Limb (tissue), 2 donors: ENCODE data around the gene SEMA4D.
A peak's percentile ranks its signal among the peaks of the same experiment; 100 is the strongest.

Experiments
- DNase-seq, 2 donors: peaks; one replicate each; pipeline ENCODE4 v3.0.0-alpha.2; 2016; ENCODE audit errors: extremely low spot score in 2 of 2

The SEMA4D gene, protein sequence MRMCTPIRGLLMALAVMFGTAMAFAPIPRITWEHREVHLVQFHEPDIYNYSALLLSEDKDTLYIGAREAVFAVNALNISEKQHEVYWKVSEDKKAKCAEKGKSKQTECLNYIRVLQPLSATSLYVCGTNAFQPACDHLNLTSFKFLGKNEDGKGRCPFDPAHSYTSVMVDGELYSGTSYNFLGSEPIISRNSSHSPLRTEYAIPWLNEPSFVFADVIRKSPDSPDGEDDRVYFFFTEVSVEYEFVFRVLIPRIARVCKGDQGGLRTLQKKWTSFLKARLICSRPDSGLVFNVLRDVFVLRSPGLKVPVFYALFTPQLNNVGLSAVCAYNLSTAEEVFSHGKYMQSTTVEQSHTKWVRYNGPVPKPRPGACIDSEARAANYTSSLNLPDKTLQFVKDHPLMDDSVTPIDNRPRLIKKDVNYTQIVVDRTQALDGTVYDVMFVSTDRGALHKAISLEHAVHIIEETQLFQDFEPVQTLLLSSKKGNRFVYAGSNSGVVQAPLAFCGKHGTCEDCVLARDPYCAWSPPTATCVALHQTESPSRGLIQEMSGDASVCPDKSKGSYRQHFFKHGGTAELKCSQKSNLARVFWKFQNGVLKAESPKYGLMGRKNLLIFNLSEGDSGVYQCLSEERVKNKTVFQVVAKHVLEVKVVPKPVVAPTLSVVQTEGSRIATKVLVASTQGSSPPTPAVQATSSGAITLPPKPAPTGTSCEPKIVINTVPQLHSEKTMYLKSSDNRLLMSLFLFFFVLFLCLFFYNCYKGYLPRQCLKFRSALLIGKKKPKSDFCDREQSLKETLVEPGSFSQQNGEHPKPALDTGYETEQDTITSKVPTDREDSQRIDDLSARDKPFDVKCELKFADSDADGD

DNA sequence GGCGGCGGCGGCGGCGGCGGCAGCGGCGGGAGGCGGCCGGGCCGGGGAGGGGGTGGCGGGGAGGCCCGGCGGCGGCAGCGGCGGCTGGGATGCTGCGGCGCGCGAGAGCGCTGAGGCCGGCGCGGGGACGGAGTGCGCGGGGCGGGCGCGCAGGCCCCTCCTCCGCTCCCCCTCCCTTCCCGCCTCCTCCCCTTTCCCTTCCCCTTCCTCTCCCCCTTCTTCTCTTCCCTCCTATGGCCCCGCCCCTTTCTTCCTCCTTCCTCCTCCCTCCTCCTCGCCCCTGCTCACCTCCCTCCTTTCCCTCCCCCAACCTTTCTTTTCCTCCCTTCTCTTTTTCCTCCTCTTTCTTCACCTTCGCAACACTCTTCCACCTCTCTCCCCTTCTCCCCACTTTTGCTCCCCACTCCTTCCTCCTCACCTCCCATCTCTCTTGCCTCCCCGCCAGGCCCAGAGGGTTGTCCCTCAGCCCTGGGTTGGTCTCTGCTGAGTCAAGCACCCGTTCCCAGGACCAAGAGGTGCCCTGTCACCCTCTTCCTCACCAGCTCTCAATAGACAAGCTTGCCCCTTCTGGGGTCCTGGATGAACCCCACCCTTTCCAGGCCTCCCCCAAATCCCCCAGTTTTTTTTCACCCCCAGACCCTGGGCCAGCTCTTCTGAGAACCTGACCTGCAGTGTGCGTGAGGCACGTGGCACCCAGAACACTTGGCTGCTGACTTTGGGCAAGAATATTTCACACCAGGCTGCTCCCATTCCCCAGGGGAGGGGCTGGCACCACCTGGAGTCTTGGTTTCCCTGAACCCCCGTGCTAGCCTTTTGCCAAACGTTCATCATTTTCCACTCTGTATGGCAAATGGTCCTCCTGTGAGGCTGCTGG, at the start of gene SEMA4D:
Gene SEMA4D (minus strand): TSS at position 136 of the 874 bp plus-strand sequence. CDS start 92,657 bp downstream, outside the sequence.
- peak; percentile 82 to 86 for DNase-seq

DNA sequence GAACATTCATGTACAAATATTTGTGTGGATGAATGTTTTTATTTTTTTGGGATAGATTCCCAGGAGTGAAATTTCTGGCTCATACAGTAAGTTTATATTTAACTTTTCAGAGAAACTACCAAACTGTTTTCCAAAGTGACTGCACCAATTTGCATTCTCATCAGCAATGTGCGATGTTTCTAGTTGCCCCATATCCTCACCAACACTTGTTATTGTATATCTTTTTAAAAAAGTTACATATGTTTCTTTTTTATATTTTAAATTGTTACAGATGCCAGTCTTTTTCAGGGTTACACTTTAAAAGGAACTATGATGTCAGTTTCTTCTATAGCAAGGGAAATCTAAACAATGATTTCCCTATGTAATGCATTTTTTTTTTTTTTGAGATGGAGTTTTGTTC, 49.1 kb upstream of the SEMA4D start:
- no peak for DNase-seq

DNA sequence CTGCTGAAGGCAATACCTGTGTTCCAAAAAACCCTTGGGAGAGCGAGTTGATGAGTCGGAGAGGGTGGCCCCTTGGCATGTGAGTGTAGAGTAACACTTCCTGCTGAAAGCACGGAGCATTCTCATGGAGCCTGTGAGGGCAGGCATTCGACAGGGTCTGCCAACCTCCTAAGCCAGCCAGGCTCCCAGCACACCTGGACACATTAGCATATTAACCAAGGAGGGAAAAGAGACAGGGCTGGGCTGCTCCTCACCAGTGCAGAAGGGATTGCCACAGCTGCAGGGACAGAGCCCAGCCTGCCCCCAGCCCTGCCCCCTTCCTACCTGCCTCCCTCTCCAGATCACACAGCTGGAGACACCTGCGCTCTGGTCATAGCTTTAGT, 46.4 kb upstream of the SEMA4D start:
- no peak for DNase-seq

DNA sequence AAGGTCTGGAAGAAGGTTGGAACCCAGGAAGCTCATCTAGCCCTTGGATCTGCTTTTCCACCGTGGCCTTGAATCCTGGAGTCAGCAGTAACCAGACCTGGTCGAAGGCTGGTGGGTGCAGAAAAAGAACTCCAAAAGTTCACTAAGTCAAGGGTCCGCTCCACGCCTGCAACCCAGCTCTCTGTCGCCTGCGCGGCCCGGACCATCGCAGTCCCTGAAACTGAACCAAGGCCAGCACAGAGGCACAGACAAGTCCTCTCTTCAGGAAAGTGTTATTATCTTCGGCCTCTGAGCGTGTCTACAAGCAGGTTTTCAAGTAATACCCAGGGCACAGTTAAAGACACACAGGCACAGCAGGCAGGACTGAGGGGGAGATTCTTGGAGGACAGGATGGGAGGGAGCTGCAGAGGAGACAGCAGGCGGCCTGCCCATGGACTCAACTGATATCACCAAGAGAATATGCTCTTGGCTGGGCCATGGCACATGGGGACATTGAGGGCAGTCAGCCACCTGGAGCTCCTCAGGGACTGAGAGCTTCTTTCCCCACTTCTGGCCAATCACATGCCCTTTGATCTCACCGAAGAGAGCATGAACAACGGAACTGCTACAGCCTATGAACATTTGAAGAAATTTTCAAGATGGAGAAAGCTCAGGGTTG, 45.8 kb upstream of the SEMA4D start:
- DNase-seq, result no peak

DNA sequence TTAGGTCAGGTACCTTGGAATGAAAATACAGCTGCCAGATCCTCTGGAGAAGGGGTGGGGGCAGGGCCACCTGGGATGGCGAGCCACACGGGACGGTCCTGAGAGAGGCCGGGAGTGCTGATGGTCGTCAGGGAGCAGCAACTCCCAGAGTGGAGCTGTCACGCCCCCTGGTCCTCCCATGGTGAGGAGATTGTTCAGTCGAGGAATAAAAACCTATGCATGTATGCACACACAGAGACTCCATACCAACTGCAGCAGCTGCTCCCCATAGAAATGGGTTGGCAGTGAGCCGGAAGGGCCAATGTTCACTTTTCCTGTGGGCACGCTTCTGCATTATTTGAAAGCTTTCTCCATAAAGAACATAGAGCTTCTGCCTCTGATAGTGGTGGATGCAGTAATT, 45.2 kb upstream of the SEMA4D start:
- DNase-seq, result no peak

DNA sequence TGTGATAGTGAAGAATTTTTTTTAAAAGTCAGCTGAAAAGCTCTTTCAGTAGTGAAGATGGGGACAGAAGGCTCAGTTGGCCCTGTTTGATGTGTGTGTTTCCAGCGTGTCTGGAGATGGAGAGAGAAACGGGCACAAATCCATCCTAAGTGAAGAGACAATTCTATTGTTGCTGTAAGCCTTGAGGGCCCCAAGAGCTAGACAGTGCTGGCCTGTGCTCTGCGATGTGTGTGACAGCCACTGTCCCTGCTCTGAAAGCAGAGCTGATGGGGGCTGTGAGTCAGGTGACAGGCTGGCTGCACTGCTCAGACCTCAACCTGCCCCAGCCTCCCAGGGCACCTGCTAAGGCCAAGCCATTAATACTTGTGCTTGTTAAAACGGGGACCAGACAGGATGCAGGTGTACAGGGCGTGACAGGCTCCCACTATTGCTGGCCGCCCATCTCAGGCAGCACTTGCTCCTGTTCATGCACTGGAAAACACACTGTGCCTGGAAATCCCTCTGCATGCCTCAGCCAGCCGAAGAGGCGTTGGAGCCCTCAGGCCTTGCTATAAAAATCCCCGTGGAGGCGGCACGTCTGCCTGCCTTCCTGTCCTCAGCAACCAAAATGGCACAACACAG, 44.6 kb upstream of the SEMA4D start:
- no peak for DNase-seq

DNA sequence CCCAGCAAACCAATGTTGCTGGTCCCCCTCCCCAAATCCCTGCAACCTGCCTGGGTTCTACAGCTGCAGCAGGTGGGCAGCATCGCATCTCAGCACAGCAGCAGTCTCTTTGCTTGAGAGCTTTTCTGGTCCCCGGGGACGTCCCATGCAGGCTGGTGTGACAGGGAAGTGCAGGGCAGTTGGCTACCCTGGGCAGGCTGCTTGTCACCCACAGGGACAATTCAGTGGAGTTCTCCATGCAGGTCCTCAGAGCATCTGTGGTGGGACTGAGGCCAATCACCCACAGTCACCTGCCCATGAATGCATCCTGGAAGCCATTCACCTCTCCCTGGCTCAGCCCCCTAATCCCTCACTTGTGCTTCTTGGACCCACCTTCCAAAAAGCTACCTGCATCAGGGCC, 43.9 kb upstream of the SEMA4D start:
- DNase-seq, result no peak

DNA sequence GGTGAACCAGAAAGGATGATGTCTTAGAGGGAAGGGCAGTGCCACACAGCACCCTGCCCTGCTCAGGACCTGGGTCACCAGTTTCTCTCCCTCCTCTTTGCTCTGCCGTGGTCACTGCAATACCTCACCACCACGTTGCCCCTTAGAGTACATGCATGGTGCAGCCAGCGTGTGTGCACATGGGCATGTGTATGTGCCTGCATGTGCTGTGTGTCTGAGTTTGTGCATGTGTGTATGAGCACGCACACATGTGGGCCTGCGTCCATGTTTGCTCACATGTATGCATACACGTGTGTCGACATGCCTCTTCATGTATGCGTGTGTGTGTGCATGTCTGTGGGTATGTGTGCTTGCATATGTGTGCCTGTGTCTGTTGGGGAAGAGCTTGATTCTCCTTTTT, 41.5 kb upstream of the SEMA4D start:
- DNase-seq, result no peak

DNA sequence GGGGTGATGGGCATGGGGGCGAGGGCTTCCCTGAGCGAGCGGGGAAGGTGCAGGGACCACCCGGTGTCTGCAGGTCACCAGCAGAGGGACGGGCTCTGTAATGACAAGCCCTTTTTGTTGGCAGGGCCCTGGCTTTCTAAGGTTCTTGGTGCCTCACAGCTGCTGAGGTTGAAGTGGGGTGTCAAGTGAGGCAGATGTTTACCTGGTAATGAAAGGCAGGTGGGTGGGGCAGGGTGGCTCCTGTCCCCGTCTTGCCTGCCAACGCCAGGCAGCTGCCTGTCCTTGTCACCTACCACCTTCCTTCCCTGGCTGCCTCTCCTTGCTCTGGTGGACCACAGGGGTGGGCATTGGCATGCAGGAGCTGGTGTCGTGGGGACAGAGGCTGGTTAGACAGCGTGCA, 41.0 kb upstream of the SEMA4D start:
- DNase-seq, result no peak

DNA sequence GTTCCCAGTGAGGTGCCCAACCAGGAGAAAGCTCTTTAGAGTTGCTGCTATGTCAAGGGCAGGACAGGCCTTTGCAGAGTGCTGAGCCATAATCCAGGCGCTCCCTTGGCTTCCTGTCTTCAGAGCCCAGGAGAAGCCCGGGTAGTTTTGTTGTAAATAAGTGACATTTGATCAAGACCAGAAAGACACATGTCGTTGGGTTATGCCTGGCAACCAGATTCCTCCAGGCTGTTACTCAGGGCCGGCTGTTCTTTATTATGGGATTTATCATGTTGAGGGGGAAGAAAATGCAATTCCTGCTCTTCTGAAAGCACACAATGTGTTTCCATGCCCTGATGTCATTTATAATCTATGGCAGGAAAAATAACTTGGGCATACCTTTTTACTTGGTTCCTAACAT, 39.3 kb upstream of the SEMA4D start:
- DNase-seq, result no peak

DNA sequence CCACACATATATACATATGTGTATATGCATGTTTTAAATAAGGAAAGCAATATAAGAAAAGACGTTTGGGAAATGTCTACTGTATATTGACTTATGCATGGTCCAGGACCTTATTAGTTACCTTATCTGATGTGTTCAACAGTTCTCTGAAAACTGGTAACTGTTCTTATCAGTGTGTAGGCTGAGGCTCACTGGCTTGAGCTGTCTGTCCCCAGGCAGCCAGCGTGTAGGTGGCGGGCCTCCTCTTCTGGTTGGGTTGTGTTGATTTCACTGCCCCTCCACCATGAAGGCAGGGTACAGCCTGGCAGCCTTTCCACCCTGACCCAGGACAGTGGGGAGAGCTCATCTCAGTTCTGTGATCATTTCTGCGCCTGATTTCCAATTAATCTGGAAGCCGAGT, 38.7 kb upstream of the SEMA4D start:
- no peak for DNase-seq

DNA sequence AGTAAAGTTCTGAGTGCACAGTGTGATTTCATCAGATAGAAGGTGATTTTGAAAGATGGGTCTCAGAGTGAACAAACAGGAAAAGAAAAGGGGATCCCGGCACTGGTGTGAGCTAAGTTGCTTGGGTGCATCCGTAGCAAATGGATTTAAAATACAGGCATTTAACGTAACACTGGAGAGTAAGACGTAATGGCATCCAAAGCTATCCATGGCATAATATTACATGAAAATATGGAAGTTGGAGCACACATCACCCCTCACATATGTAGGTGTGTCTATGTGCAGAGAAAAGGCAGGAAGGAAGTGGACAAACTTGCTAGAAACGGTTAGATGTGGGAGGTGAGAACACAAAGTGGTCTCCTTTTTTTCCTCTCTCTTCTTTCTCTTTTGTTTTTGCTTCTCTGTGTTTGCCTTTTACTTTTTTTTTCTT, 38.2 kb upstream of the SEMA4D start:
- no peak for DNase-seq

DNA sequence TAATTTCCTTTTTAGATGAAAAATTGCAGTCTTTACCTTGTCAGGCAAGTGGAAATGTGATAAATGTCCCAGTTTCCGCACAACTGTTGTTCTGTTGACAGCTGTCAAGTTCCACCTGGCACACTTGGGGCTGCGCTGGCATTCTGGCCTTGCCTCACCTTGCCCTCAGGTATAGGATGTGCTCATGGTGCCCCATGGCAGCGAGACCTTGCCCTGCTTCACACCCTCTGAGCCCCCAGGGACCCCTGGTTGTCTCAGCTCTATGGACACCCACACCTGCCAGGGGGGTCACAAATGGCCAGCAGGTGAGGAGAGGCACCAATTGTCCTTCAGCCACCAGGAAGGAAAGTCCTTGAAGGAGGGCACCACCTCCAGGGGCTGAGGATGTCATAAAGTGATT, 37.5 kb upstream of the SEMA4D start:
- no peak for DNase-seq

DNA sequence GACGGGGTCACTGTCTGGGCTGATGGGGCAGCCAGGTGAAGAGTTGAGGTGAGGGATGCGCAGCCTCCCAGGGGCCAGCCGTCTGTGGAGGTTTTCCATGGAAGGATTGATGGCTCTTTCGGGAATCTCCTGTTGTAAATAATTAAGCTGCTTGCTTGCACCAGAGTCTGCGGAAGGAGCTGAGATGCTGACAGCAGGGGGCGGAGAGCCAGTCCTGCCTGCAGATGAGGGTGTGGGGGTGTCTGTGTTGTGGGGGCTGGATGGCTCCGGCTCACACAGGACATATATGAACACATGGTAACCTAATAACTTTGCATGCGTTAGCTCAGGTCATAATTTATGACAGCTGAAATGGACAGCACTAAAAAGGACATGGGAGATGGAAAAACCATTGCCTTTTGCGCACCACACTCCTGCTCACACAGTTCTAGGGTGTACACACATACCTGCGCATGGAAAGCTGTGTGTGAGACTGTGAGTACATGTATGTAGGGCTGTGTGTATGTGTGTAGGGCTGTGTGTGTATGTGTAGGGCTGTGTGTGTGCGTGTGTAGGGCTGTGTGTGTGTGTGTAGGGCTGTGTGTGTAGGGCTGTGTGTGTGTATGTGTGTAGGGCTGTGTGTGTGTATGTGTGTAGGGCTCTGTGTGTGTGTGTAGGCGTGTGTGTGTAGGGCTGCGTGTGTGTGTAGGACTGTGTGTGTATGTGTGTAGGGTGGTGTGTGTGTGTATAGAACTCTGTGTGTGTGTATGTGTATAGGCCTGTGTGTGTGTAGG, 36.8 kb upstream of the SEMA4D start:
- no peak for DNase-seq

DNA sequence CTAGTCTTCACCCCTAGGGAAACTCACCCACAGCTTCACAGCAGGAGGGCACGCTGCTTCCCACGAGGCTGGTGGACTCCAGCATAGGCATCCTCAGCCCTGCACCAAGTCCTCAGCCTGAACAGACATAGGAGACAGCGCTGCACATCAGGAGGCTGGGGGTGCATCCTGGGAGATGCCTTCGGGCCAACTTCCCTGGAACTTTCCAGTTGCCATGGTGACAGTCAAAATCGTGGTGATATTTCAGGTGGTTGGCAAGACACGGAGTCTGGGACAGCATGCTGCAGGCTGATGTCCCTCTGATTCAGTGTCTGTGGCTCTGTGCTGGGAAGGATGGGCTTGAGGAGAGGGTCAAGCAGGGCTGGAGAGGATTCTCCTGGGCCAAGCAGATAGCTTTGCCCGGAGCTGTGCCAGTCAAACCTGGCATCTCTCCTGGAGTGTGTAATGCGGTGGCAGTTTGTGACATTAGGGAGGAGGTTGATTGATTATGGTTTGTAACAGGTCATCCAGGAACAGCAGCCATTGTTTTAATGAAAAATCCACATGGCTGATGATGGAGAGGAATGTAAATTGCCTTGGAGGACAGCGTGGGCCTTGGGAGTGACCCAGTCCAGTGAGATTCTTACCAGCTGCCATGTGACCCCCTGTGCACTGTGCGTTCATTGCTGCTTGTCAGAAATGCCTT, 35.6 kb upstream of the SEMA4D start:
- DNase-seq, result no peak

DNA sequence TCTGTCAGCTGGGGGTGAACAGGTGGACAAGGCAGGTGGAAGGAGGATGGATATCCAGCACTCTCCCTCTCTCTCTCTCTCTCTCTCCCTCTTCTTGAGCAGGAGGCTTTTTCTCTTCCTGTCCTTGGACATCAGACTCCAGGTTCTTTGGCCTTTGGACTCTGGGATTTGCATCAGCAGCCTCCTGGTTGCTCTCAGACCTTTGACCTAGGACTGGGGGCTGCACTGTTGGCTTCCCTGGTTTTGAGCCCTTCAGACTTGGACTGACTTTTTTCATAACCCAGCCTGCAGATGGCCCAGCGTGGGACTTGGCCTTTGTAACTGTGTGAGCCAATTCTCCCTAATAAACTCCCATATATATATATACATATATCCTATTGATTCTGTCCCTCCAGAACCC, 35.0 kb upstream of the SEMA4D start:
- no peak for DNase-seq

DNA sequence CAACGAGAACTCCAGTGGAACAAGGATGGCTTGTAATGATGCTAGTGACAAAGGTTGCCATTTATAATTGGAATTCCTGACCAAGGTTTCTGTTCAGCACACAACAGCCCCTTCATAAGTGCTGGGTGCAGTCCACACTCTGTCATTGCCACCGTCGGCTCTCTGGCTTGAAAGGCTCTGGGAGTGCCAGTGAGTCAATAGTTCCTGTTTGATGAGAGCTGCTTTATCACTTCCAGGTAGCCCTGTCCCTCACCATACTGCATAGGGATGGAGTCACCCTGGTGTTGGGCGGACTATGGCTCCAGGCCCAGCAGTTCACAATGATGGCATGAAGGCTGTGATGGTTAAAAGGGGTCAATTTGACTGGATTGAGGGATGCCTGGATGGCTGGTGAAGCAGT, 34.6 kb upstream of the SEMA4D start:
- DNase-seq, result no peak

DNA sequence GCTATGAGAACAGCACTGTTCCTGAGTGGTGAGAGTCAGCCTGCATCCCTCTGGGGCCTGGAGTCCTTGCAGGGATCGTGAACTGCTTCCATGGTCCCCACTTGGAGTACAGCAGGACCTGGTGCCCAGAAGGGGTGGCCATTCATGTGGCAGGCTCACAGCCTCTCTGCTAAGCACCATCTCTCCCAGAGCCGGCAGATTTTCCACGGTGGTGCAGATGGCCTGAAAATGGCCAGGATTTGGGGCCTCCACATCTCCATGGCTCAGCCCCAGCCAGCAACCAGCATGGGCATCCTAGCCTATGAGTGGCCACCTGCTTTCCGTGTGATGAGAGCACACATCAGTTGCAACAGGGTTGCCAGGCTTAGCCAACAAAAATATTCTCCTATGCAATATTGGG, 33.9 kb upstream of the SEMA4D start:
- DNase-seq, result no peak

DNA sequence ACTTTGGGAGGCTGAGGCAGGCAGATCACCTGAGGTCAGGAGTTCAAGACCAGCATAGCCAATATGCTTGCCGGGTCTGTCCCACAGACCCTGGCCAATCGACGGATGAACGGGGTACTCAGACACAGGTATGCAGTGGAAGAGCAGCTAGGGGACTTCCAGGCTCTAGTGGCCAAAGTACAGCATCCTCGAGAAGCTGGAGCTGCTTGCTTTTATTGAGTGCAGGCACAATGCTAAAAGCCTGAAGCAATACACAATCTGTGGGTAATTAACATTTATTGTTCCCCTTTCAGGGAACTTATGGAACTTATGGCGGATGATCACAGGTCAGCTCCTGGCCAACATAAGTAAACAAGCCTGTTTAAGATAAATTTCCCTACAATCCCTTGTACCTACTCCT, 32.8 kb upstream of the SEMA4D start:
- no peak for DNase-seq
